Sigmoid colon (tissue), 7 donors: ENCODE results near the gene MLXIP. TPM values are rescaled to one million over a fixed set of nuclear protein-coding genes. Genes with fewer than 3 reads are reported as not detected.

Experiments used
- DNase-seq: peaks from one replicate; pipeline ENCODE4 v3.0.0-alpha.2; 2019
- H3K27ac ChIP-seq, 4 donors: fragments of 200-600 bp; sonication (generic); one replicate each; pipeline ENCODE4 v1.5.1; 2016 to 2019; ENCODE audit warnings: mild to moderate bottlenecking in 1 of 4
- H3K27me3 ChIP-seq, 3 donors: fragments of 200-600 bp; sonication (generic); one replicate each; pipeline ENCODE4 v1.5.1; 2019; ENCODE audit warnings: mild to moderate bottlenecking in 1 of 3
- H3K36me3 ChIP-seq, 4 donors: fragments of 200-600 bp; sonication (generic); one replicate each; pipeline ENCODE4 v1.5.1; 2016 to 2019
- H3K4me1 ChIP-seq, 4 donors: fragments of 200-600 bp; sonication (generic); one replicate each; pipeline ENCODE4 v1.5.1; 2017 to 2019
- H3K4me3 ChIP-seq, 4 donors: fragments of 200-600 bp; sonication (generic); one replicate each; pipeline ENCODE4 v1.5.1; 2017 to 2019; ENCODE audit warnings: mild to moderate bottlenecking in 2 of 4, moderate library complexity in 1 of 4
- H3K9me3 ChIP-seq, 4 donors: fragments of 200-600 bp in 3 of 4; sonication (generic) in 3 of 4; one replicate each; pipeline versions ENCODE4 v1.5.1 to v1.6.1; 2013 to 2019
- EP300 ChIP-seq, 4 donors: sonication (generic); formaldehyde crosslinking; IDR thresholded peaks; one replicate each; pipeline ENCODE4 v1.6.1; 2017; ENCODE audit warnings: antibody characterized with exemption in 4 of 4
- POLR2A ChIP-seq, 2 donors: fragments of 450-650 bp; IDR thresholded peaks; one replicate each; pipeline ENCODE4 v1.6.1; 2016; ENCODE audit warnings: antibody characterized with exemption in 2 of 2, mild to moderate bottlenecking in 2 of 2, moderate library complexity in 2 of 2
- POLR2AphosphoS5 ChIP-seq, 4 donors: sonication (generic); formaldehyde crosslinking; IDR thresholded peaks; one replicate each; pipeline ENCODE4 v1.6.1; 2017; ENCODE audit warnings: antibody characterized with exemption in 4 of 4
- WGBS, 2 donors: extraction: QIAGEN DNeasy Blood & Tissue Kit; methylation state at CpG; one replicate each; pipeline ENCODE4 v1.1.7; 2013; 5-methylcytosine and 5-hydroxymethylcytosine counted together
- intact Hi-C: fragments of 100-400 bp; cut with DNase I; formaldehyde crosslinking; loops from one replicate; pipeline ENCODE4 v1.15.1; 2023
- polyA plus RNA-seq, 3 donors: library from polyadenylated mRNA; stranded (reverse); fragments of 200-250 nt; gene quantifications; one replicate each; pipeline ENCODE4 v1.2.3, GENCODE V29; 2013
- total RNA-seq, 4 donors: library from RNA; depleted of rRNA; stranded (reverse); fragments of >200 nt; gene quantifications; one replicate each; pipeline ENCODE4 v1.1.0, GENCODE V29; 2016
- TF ChIP-seq, protein P1 (sequence below), 4 experiments: fragments of 450-650 bp in 3 of 4; fragments of 200-600 bp in 1 of 4; IDR thresholded peaks; one replicate each; pipeline ENCODE4 v1.5.1; 2016 to 2019; ENCODE audit warnings: antibody characterized with exemption in 4 of 4, mild to moderate bottlenecking in 3 of 4, moderate library complexity in 2 of 4
- donor health status: healthy with polysubstance abuse.
- donor health status: Bipolar disorder and iron deficiency.
- donor health status: healthy.

Gene MLXIP
- total and polyA plus RNA-seq, 7 donors = 15.6 to 141 (median 37.5) TPM

GRCh38 chr12:122046145-122046544, 32.4 kb upstream of the MLXIP start:
- Histone ChIP-seq H3K4me1 (peaks cover 0 to 10% (median 6%) of the 10 kb centered on the region in 4 donors), H3K4me3 (no peak overlapping the region), H3K36me3 (peaks cover 3 to 44% (median 7%) of the 10 kb centered on the region in 4 donors), H3K27me3 (no peaks in the 10 kb centered on the region), H3K9me3 (no peaks in the 10 kb centered on the region), H3K27ac (no peak overlapping the region)
- intact Hi-C loops = no loop called here
- TF ChIP-seq, protein P1, sequence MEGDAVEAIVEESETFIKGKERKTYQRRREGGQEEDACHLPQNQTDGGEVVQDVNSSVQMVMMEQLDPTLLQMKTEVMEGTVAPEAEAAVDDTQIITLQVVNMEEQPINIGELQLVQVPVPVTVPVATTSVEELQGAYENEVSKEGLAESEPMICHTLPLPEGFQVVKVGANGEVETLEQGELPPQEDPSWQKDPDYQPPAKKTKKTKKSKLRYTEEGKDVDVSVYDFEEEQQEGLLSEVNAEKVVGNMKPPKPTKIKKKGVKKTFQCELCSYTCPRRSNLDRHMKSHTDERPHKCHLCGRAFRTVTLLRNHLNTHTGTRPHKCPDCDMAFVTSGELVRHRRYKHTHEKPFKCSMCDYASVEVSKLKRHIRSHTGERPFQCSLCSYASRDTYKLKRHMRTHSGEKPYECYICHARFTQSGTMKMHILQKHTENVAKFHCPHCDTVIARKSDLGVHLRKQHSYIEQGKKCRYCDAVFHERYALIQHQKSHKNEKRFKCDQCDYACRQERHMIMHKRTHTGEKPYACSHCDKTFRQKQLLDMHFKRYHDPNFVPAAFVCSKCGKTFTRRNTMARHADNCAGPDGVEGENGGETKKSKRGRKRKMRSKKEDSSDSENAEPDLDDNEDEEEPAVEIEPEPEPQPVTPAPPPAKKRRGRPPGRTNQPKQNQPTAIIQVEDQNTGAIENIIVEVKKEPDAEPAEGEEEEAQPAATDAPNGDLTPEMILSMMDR (IDR thresholded peaks at IDR 0.05) = no peak
- TF ChIP-seq POLR2AphosphoS5 (IDR thresholded peaks at IDR 0.05) (no peak), POLR2A (IDR thresholded peaks at IDR 0.05) (no peak), EP300 (IDR thresholded peaks at IDR 0.05) (no peak)
- WGBS, 2 donors = 96 to 97% methylated on average over 7 of the region's 7 CpGs
- DNase-seq = no peak

GRCh38 chr12:122048151-122048550, 30.4 kb upstream of the MLXIP start:
- H3K4me1 ChIP-seq = peaks cover 0 to 27% (median 18%) of the 10 kb centered on the region in 4 donors
- TF ChIP-seq, protein P1 (IDR thresholded peaks at IDR 0.05) = no peak
- TF ChIP-seq EP300 (IDR thresholded peaks at IDR 0.05) = no peak
- no peak for TF ChIP-seq POLR2AphosphoS5 (IDR thresholded peaks at IDR 0.05)
- no peak for TF ChIP-seq POLR2A (IDR thresholded peaks at IDR 0.05)
- intact Hi-C loops = no loop called here

DNA sequence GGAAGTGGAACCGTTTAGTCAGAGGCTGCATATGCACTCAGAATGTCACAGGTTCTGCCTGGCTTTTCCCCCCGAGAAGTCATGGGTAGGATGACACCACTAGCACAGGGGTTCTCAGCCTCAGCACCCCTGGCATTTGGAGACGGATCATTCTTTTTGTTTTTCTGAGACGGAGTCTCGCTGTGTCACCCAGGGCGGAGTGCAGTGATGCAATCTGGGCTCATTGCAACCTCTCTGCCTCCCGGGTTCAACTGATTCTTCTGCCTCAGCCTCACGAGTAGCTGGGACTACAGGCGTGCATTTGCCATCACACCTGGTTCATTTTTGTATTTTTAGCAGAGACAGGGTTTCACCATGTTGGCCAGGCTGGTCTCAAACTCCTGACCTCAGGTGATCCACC, 28.7 kb upstream of the MLXIP start:
- 91 to 93% methylated on average over 9 of the region's 9 CpGs for WGBS, 2 donors
- Histone ChIP-seq H3K9me3 (no peaks in the 10 kb centered on the region), H3K4me3 (no peak overlapping the region), H3K4me1 (peaks cover 0 to 38% (median 23%) of the 10 kb centered on the region in 4 donors), H3K27ac (peak overlapping the region in 2 of 4 donors; percentile 80 to 87), H3K36me3 (peaks cover 0 to 22% (median 2%) of the 10 kb centered on the region in 4 donors), H3K27me3 (no peaks in the 10 kb centered on the region)
- DNase-seq = no peak
- intact Hi-C loops = no loop called here
- TF ChIP-seq EP300 (IDR thresholded peaks at IDR 0.05) (no peak), POLR2A (IDR thresholded peaks at IDR 0.05) (no peak), POLR2AphosphoS5 (IDR thresholded peaks at IDR 0.05) (no peak)
- TF ChIP-seq, protein P1 (IDR thresholded peaks at IDR 0.05) = no peak

More at GRCh38 chr12:122048151-122048550, 30.4 kb upstream of the MLXIP start:
- Histone ChIP-seq H3K27ac (no peak overlapping the region), H3K9me3 (no peaks in the 10 kb centered on the region), H3K27me3 (no peaks in the 10 kb centered on the region), H3K36me3 (peaks cover 3 to 36% (median 7%) of the 10 kb centered on the region in 4 donors), H3K4me3 (no peak overlapping the region)
- no peak for DNase-seq
- WGBS, 2 donors = 95 to 96% methylated on average over 8 of the region's 8 CpGs

- Histone ChIP-seq H3K27me3 (no peaks in the 10 kb centered on the region), H3K9me3 (no peaks in the 10 kb centered on the region), H3K4me3 (no peak overlapping the region), H3K27ac (peak overlapping the region; percentile 74 to 87 (median 80)), H3K4me1 (peaks cover 0 to 40% (median 32%) of the 10 kb centered on the region in 4 donors), H3K36me3 (peaks cover 0 to 17% (median 2%) of the 10 kb centered on the region in 4 donors)
- WGBS, 2 donors = 92% methylated on average over 20 of the region's 20 CpGs
- intact Hi-C loops = no loop called here
- DNase-seq = no peak
- no peak for TF ChIP-seq POLR2A (IDR thresholded peaks at IDR 0.05)
- TF ChIP-seq EP300 (IDR thresholded peaks at IDR 0.05) = no peak
- no peak for TF ChIP-seq POLR2AphosphoS5 (IDR thresholded peaks at IDR 0.05)
- TF ChIP-seq, protein P1 (IDR thresholded peaks at IDR 0.05) = no peak
Observed at GRCh38 chr12:122050706-122051105, 27.9 kb upstream of the MLXIP start.
